ENCODE results near the gene LPCAT3. TPM values are rescaled to one million over a fixed set of nuclear protein-coding genes. Genes with fewer than 3 reads are reported as not detected.
"Not testable (repeated sequence)": the region's sequence is repeated elsewhere in the genome, so short reads cannot be mapped to it uniquely, and the experiment has no call there.

The LPCAT3 gene
- total RNA-seq, 1 experiment from 2014 or later, result 30.2 TPM

GRCh38 chr12:7042842-7043241 lies 24.6 kb upstream of the LPCAT3 start:
- intact Hi-C loops (cut with micrococcal nuclease; ENCODE audit: unreplicated experiment), result no loop called here
- Mint-ChIP-seq H3K4me1 (ENCODE audit: low read depth, unreplicated experiment) (peaks cover 5% of the 10 kb centered on the region), H3K27ac (ENCODE audit: unreplicated experiment) (no peak overlapping the region), H3K27me3 (ENCODE audit: unreplicated experiment) (no peaks in the 10 kb centered on the region), H3K4me3 (ENCODE audit: low read depth, unreplicated experiment) (no peak overlapping the region), H3K9me3 (ENCODE audit: low read depth, unreplicated experiment) (no peaks in the 10 kb centered on the region), H3K36me3 (ENCODE audit: insufficient read depth, unreplicated experiment) (no peaks in the 10 kb centered on the region)
- DNase-seq, result no peak
- no peak for TF ChIP-seq CTCF (IDR thresholded peaks at IDR 0.05; ENCODE audit: unreplicated experiment)
- CTCF ChIA-PET, result no interaction called here
- BruUV-seq (replicated peaks), result no TSS peak

- BruUV-seq (replicated peaks), result no TSS peak
- no peaks in the 10 kb centered on the region for H3K36me3 Mint-ChIP-seq (ENCODE audit: insufficient read depth, unreplicated experiment)
- no peak overlapping the region for H3K4me3 Mint-ChIP-seq (ENCODE audit: low read depth, unreplicated experiment)
Measured at GRCh38 chr12:7039403-7039802, 21.1 kb upstream of the LPCAT3 start.

GRCh38 chr12:7038591-7038990 lies 20.3 kb upstream of the LPCAT3 start:
- no peak for DNase-seq
- peaks cover 5% of the 10 kb centered on the region for H3K4me1 Mint-ChIP-seq (ENCODE audit: low read depth, unreplicated experiment)
- CTCF ChIA-PET, result interaction anchor here (0.8 kb wide), 1 partner anchor 21 kb away, joined by 3 read pairs; the partner anchor contains the start of gene C1S
- H3K36me3 Mint-ChIP-seq (ENCODE audit: insufficient read depth, unreplicated experiment), result no peaks in the 10 kb centered on the region
- TF ChIP-seq CTCF (IDR thresholded peaks at IDR 0.05; ENCODE audit: unreplicated experiment), result no peak
- intact Hi-C loops (cut with micrococcal nuclease; ENCODE audit: unreplicated experiment), result no loop called here
- H3K9me3 Mint-ChIP-seq (ENCODE audit: low read depth, unreplicated experiment), result no peaks in the 10 kb centered on the region
- H3K4me3 Mint-ChIP-seq (ENCODE audit: low read depth, unreplicated experiment), result no peak overlapping the region
- BruUV-seq (replicated peaks), result no TSS peak
- peaks cover 11% of the 10 kb centered on the region for H3K27me3 Mint-ChIP-seq (ENCODE audit: unreplicated experiment)
- no peak overlapping the region for H3K27ac Mint-ChIP-seq (ENCODE audit: unreplicated experiment)

More at GRCh38 chr12:7039403-7039802, 21.1 kb upstream of the LPCAT3 start:
- intact Hi-C loops (cut with micrococcal nuclease; ENCODE audit: unreplicated experiment), result no loop called here
- peaks cover 5% of the 10 kb centered on the region for H3K4me1 Mint-ChIP-seq (ENCODE audit: low read depth, unreplicated experiment)
- no peak overlapping the region for H3K27ac Mint-ChIP-seq (ENCODE audit: unreplicated experiment)
- H3K27me3 Mint-ChIP-seq (ENCODE audit: unreplicated experiment), result peaks cover 3% of the 10 kb centered on the region
- CTCF ChIA-PET, result interaction anchor here (0.6 kb wide), 1 partner anchor 46 kb away, joined by 3 read pairs; no protein-coding TSS in a partner anchor
- H3K9me3 Mint-ChIP-seq (ENCODE audit: low read depth, unreplicated experiment), result no peaks in the 10 kb centered on the region
- TF ChIP-seq CTCF (IDR thresholded peaks at IDR 0.05; ENCODE audit: unreplicated experiment), result no peak
- DNase-seq, result no peak

GRCh38 chr12:7037411-7037810 lies 19.1 kb upstream of the LPCAT3 start:
- H3K36me3 Mint-ChIP-seq (ENCODE audit: insufficient read depth, unreplicated experiment); H3K4me3 Mint-ChIP-seq (ENCODE audit: low read depth, unreplicated experiment); H3K27ac Mint-ChIP-seq (ENCODE audit: unreplicated experiment); H3K4me1 Mint-ChIP-seq (ENCODE audit: low read depth, unreplicated experiment); DNase-seq; intact Hi-C loops (cut with micrococcal nuclease; ENCODE audit: unreplicated experiment); H3K9me3 Mint-ChIP-seq (ENCODE audit: low read depth, unreplicated experiment); CTCF ChIA-PET; BruUV-seq (replicated peaks): not testable (repeated sequence)
- H3K27me3 Mint-ChIP-seq (ENCODE audit: unreplicated experiment), result peaks cover 20% of the 10 kb centered on the region

GRCh38 chr12:7035463-7035862 lies 17.2 kb upstream of the LPCAT3 start:
- Mint-ChIP-seq H3K27me3 (ENCODE audit: unreplicated experiment) (peaks cover 26% of the 10 kb centered on the region), H3K4me3 (ENCODE audit: low read depth, unreplicated experiment) (no peak overlapping the region), H3K27ac (ENCODE audit: unreplicated experiment) (no peak overlapping the region), H3K36me3 (ENCODE audit: insufficient read depth, unreplicated experiment) (no peaks in the 10 kb centered on the region), H3K9me3 (ENCODE audit: low read depth, unreplicated experiment) (no peaks in the 10 kb centered on the region), H3K4me1 (ENCODE audit: low read depth, unreplicated experiment) (no peaks in the 10 kb centered on the region)
- intact Hi-C loops (cut with micrococcal nuclease; ENCODE audit: unreplicated experiment), result no loop called here
- CTCF ChIA-PET, result no interaction called here
- no peak for TF ChIP-seq CTCF (IDR thresholded peaks at IDR 0.05; ENCODE audit: unreplicated experiment)
- no peak for DNase-seq
- no TSS peak for BruUV-seq (replicated peaks)

Data from Calu3 (cell line).